Adrenal gland (tissue), 5 donors: ENCODE data around the gene KCNAB1.

Source experiments
- CTCF ChIP-seq, 6 experiments: fragments of 450-650 bp in 4 of 6; fragments of 200-600 bp in 2 of 6; sonication (generic) in 1 of 6; IDR thresholded peaks; 1 replicate in 5 of 6; 2 replicates in 1 of 6; pipeline versions ENCODE4 v1.5.1 to v1.8.0; 2016 to 2021; ENCODE audit warnings: antibody characterized with exemption in 6 of 6, mild to moderate bottlenecking in 2 of 6, moderate library complexity in 1 of 6
- POLR2A ChIP-seq, 2 donors: fragments of 450-650 bp; IDR thresholded peaks; one replicate each; pipeline ENCODE4 v1.6.1; 2017; ENCODE audit warnings: antibody characterized with exemption in 2 of 2, mild to moderate bottlenecking in 2 of 2, moderate library complexity in 1 of 2
- donor health status: DM: no; HTN: no; CAD: no.

GRCh38 chr3:156461889-156462288, 341.5 kb downstream of the KCNAB1 start:
- no peak for TF ChIP-seq POLR2A (IDR thresholded peaks at IDR 0.05)
- TF ChIP-seq CTCF (IDR thresholded peaks at IDR 0.05) = no peak
